Small intestine (tissue), 7 donors: Measurements from ENCODE around the gene TXNRD2. TPM values are rescaled to one million over a fixed set of nuclear protein-coding genes. Genes with fewer than 3 reads are reported as not detected.

Source experiments
- DNase-seq, 2 donors: peaks; one replicate each; pipeline versions ENCODE4 v3.0.0 to v3.0.0-alpha.2; 2013
- FAIRE-seq: peaks from 2 replicates; lab custom pipeline; 2012; peaks lifted over from hg19 to GRCh38; lab: Jason Lieb, UNC
- H3K27ac ChIP-seq, 3 donors: one replicate each; pipeline ENCODE4 v1.5.1; 2013; ENCODE audit warnings: low read length in 2 of 3, mild to moderate bottlenecking in 2 of 3, control low read depth in 1 of 3, inconsistent platforms in 1 of 3, low read depth in 1 of 3, moderate library complexity in 1 of 3
- H3K27me3 ChIP-seq, 3 donors: one replicate each; pipeline ENCODE4 v1.6.1; 2013; ENCODE audit warnings: low read length in 3 of 3, inconsistent platforms in 1 of 3; ENCODE audit not compliant: control insufficient read depth in 3 of 3, insufficient read depth in 3 of 3
- H3K36me3 ChIP-seq, 3 donors: one replicate each; pipeline ENCODE4 v1.6.1; 2013; ENCODE audit warnings: low read length in 3 of 3, inconsistent platforms in 1 of 3, low read depth in 1 of 3, mild to moderate bottlenecking in 1 of 3, moderate library complexity in 1 of 3; ENCODE audit not compliant: control insufficient read depth in 3 of 3, insufficient read depth in 2 of 3
- H3K4me1 ChIP-seq, 3 donors: one replicate each; pipeline ENCODE4 v1.6.1; 2013; ENCODE audit warnings: low read length in 2 of 3, inconsistent platforms in 1 of 3, low read depth in 1 of 3, mild to moderate bottlenecking in 1 of 3, moderate library complexity in 1 of 3; ENCODE audit not compliant: control insufficient read depth in 3 of 3, insufficient read depth in 2 of 3
- H3K4me3 ChIP-seq, 3 donors: one replicate each; pipeline ENCODE4 v1.5.1; 2013; ENCODE audit warnings: low read length in 3 of 3, control low read depth in 1 of 3, inconsistent platforms in 1 of 3, low read depth in 1 of 3, mild to moderate bottlenecking in 1 of 3, moderate library complexity in 1 of 3
- H3K9me3 ChIP-seq, 2 donors: one replicate each; pipeline ENCODE4 v1.6.1; 2013; ENCODE audit warnings: low read depth in 1 of 2, low read length in 1 of 2; ENCODE audit not compliant: control insufficient read depth in 2 of 2, insufficient read depth in 1 of 2
- WGBS, 3 donors: extraction: QIAGEN DNeasy Blood & Tissue Kit; methylation state at CpG; one replicate each; pipeline ENCODE4 v1.1.7; 2013; 5-methylcytosine and 5-hydroxymethylcytosine counted together
- polyA plus RNA-seq, 4 donors: library from polyadenylated mRNA; stranded (reverse) in 3 of 4; unstranded in 1 of 4; fragments of 200-250 nt in 3 of 4; fragments of 120-200 nt in 1 of 4; gene quantifications; one replicate each; pipeline versions ENCODE4 v1.2.1 to v1.2.3, GENCODE V29; 2013
- donor health status: healthy with polysubstance abuse.
- donor health status: control.
- donor health status: control.
- donor health status: Bipolar disorder and iron deficiency.
- donor health status: healthy.

The TXNRD2 gene
- polyA plus RNA-seq, 4 donors, result 16.8 to 43.8 (median 29.5) TPM

DNA sequence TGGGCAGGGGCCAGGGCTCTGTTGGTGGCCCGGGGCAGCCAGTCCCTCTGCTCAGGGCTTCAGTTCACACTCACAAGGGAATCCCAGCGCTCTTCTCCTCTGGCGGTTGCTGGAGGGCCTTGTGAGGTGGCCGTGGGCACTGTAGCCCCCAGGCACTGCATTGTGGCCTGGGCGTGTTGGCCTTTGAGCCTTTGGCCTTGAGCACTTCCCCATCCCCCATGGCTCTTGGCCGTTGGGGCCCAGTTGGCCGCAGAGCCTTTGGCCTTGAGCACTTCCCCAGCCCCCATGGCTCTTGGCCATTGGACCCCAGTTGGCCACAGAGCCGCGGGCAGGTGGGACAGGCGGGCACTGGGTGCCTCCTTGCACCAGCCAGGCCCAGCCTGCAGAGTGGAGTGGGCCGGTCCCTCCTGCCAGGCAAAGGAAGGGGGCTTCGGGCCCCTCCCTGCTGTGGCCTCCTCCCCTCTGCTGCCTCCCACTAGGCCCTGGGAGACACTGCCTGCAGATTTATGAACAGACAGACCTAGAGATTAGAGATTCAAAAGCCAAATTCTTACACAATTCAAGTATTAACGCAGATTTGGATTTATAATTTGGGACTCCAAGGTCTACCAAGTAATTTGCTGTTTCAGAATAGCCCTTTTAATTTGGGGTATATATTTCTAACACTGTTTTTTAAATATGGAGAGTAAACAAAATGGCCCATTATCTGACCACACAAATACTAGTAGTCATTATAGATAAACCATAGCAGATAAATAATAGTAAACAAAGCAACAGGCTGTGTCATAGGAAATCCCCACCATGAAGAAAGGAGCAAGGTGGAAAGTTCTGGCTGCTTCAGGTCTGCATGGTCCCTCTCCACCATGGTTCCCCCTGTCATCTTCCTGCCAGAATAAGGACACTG is 18.2 kb upstream of the TXNRD2 start:
- whole genome bisulfite sequencing, 3 donors, result 29 to 42% (median 31%) methylated on average over 10 to 13 of the region's 13 CpGs
- peaks cover 0 to 53% (median 9%) of the 10 kb centered on the region in 3 donors for H3K4me1 ChIP-seq

DNA sequence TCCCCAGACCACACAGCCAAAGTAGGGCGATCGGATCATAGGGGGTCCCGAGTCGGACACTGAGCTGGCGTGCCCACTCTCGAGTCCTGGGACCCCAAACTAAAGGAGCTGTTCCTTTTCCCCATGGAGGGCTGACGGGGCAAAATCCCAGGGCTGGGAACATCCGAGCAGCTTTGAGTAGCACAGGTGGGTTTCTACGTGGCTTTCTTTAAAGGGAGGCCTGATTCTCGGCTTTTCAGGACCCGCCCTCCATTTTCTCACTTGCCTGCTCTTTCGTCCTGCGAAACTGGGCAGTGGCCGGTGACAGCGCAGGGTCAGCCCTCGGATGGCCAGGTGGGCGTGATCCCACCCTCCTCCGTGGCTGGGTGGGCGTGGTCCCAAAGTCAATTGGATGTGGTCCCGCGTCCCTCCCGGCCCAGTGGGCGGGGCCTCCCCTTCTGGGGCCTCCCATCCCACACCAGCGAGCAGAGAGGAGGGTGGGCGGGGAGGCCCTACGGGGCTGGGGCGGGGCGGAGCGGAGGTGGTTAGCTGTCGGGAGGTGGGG is 17.5 kb upstream of the TXNRD2 start:
- H3K36me3 ChIP-seq, result peaks cover 0 to 40% (median 0%) of the 10 kb centered on the region in 3 donors
- FAIRE-seq, result no peak
- WGBS, 3 donors, result 30 to 37% (median 31%) methylated on average over 26 to 30 of the region's 30 CpGs
- H3K9me3 ChIP-seq, result no peaks in the 10 kb centered on the region
- DNase-seq, result peak; percentile 56 to 95
- no peaks in the 10 kb centered on the region for H3K27me3 ChIP-seq
- H3K27ac ChIP-seq, result peak overlapping the region in 1 of 3 donors; percentile 93
- peak overlapping the region in 2 of 3 donors; percentile 4 to 55 for H3K4me3 ChIP-seq
- peaks cover 0 to 46% (median 9%) of the 10 kb centered on the region in 3 donors for H3K4me1 ChIP-seq

More for the DNA sequence above, 18.2 kb upstream of the TXNRD2 start:
- no peak for DNase-seq
- Histone ChIP-seq H3K9me3 (no peaks in the 10 kb centered on the region), H3K27ac (peak overlapping the region in 1 of 3 donors; percentile 93), H3K36me3 (peaks cover 0 to 47% (median 0%) of the 10 kb centered on the region in 3 donors), H3K27me3 (no peaks in the 10 kb centered on the region), H3K4me3 (peak overlapping the region in 2 of 3 donors; percentile 4 to 34)
- no peak for FAIRE-seq

GRCh38 chr22:19958083-19959042 is 16.7 kb upstream of the TXNRD2 start:
- peak overlapping the region in 1 of 3 donors; percentile 55 for H3K4me3 ChIP-seq

DNA sequence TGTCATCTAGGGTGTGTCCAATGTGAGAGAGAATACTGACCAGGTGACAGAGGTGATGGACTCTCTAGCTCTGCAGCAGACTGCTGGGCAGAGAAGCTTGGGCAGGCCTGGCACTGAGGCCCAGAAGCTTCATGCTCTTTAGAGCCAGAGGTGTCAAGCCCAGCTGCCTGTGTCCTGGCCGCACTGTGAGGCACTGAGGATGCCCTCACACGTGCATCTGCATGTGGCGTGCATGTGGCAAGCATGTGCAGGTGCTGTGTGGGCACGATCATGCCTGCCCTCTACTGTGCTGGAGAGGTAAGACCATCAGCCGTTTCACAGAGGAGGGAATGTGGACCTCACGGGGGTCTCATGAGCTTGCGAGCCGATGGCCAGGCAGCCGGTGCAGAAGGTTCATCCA is 15.8 kb upstream of the TXNRD2 start:
- no peak for DNase-seq
- Histone ChIP-seq H3K4me3 (no peak overlapping the region), H3K4me1 (peaks cover 0 to 40% (median 8%) of the 10 kb centered on the region in 3 donors), H3K27ac (no peak overlapping the region), H3K36me3 (peaks cover 0 to 24% (median 0%) of the 10 kb centered on the region in 3 donors), H3K27me3 (no peaks in the 10 kb centered on the region), H3K9me3 (no peaks in the 10 kb centered on the region)
- WGBS, 3 donors, result 67 to 88% (median 77%) methylated on average over 9 of the region's 9 CpGs
- FAIRE-seq, result no peak

More at GRCh38 chr22:19958083-19959042, 16.7 kb upstream of the TXNRD2 start:
- Histone ChIP-seq H3K4me1 (peaks cover 0 to 45% (median 9%) of the 10 kb centered on the region in 3 donors), H3K36me3 (peaks cover 0 to 32% (median 0%) of the 10 kb centered on the region in 3 donors), H3K27ac (peak overlapping the region in 1 of 3 donors; percentile 93), H3K27me3 (no peaks in the 10 kb centered on the region), H3K9me3 (no peaks in the 10 kb centered on the region)
- WGBS, 3 donors, result 78 to 86% (median 78%) methylated on average over 19 of the region's 19 CpGs
- FAIRE-seq, result no peak
- no peak for DNase-seq

DNA sequence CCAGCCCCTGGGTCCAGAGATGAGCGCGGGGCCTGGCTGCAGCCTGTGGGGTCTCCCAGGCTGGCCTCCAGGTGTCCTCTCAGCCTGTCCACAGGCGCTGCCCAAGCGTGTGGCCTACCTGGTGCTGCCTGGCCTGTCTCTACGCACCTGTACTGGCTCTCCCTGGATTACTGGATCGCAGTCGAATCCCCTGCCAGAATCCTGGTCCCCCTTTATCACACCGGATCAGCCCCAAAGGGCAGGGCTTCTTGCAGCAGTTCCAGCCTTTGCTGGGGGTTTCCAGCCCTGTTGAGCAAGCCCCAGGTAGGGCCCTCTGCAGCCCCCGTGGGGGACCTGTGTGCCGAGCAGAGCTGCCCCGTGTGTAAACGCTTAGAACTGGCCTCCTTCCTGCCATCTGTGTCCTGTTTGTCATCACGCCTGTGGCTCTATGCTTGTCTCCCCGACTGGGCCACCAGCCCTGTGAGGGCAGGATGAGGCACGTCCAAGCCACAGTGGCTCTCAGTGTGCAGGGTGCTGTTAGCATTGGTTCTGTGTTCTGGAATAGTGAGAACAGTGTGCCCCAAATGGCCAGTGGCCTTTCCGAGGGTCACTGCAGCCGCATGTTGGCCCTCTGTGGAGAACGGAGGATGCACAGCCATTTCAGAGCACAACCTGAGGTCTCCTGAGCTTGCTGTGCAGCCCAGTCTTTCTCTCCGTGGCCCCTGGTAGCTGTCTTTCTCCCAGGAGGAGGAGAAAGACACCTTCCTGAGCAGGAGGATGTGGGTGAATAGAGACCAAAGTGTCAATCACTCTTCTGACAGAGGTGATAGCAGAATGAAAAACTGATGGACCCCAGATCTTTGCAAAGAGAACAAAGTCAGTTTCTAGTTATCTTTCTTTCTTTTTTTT is 13.9 kb upstream of the TXNRD2 start:
- no peak overlapping the region for H3K4me3 ChIP-seq
- no peaks in the 10 kb centered on the region for H3K9me3 ChIP-seq
- no peak for DNase-seq
- WGBS, 3 donors, result 76 to 87% (median 78%) methylated on average over 19 of the region's 19 CpGs
- no peak for FAIRE-seq
- peaks cover 0 to 23% (median 0%) of the 10 kb centered on the region in 3 donors for H3K36me3 ChIP-seq
- no peaks in the 10 kb centered on the region for H3K27me3 ChIP-seq
- peaks cover 0 to 23% (median 6%) of the 10 kb centered on the region in 3 donors for H3K4me1 ChIP-seq
- H3K27ac ChIP-seq, result peak overlapping the region in 1 of 3 donors; percentile 30

GRCh38 chr22:19951346-19951745 is 9.7 kb upstream of the TXNRD2 start:
- no peak overlapping the region for H3K4me3 ChIP-seq
- DNase-seq (no peak), FAIRE-seq (no peak)
- H3K27ac ChIP-seq, result no peak overlapping the region
- H3K27me3 ChIP-seq, result no peaks in the 10 kb centered on the region
- peaks cover 0 to 16% (median 0%) of the 10 kb centered on the region in 3 donors for H3K4me1 ChIP-seq
- H3K9me3 ChIP-seq, result no peaks in the 10 kb centered on the region
- WGBS, 3 donors, result 85 to 87% (median 86%) methylated on average over 13 of the region's 13 CpGs
- peaks cover 0 to 26% (median 0%) of the 10 kb centered on the region in 3 donors for H3K36me3 ChIP-seq

DNA sequence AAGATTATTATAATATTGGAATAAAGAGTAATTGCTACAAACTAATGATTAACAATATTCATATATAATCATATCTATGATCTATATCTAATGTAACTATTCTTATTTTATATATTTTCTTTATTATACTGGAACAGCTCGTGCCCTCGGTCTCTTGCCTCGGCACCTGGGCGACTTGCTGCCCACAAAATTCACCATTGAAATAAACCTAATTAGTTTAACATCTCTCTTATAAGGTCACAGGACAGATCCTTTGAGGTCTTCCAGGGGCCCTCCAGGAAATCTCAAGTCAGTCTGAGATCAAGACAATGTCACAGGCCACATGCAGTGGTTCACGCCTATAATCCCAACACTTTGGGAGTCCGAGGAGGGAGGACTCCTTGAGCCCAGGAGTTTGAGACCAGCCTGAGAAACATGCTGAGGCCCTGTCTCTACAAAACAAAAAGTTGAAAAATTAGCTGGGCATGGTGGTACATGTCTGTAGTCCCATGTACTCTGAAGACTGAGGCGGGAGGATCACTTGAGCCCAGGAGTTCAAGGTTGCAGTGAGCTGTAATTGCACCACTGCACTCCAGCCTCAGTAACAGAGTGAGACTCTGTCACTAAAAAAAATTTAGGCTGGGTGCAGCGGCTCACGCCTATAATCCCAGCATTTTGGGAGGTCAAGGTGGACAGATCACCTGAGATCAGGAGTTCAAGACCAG is 6.6 kb upstream of the TXNRD2 start:
- no peak for FAIRE-seq
- H3K27ac ChIP-seq, result no peak overlapping the region
- H3K4me1 ChIP-seq, result peaks cover 0 to 17% (median 6%) of the 10 kb centered on the region in 3 donors
- peaks cover 0 to 20% (median 0%) of the 10 kb centered on the region in 3 donors for H3K36me3 ChIP-seq
- WGBS, 3 donors, result 66 to 82% (median 69%) methylated on average over 9 of the region's 9 CpGs
- H3K9me3 ChIP-seq, result no peaks in the 10 kb centered on the region
- DNase-seq, result no peak
- H3K27me3 ChIP-seq, result no peaks in the 10 kb centered on the region
- no peak overlapping the region for H3K4me3 ChIP-seq
